ENCODE results near the gene STRN3.

The STRN3 gene

GRCh38 chr14:30896435-30896834 lies 129.7 kb downstream of the STRN3 start:
- no peaks in the 10 kb centered on the region for H3K27me3 ChIP-seq (ENCODE audit: control insufficient read depth, insufficient read depth, low read length)
- H3K36me3 ChIP-seq (ENCODE audit: control insufficient read depth, insufficient read depth, low read length): no peaks in the 10 kb centered on the region
- no peak overlapping the region for H2AFZ ChIP-seq
- TF ChIP-seq CTCF (IDR thresholded peaks at IDR 0.05): no peak
- no peaks in the 10 kb centered on the region for H3K9me3 ChIP-seq (ENCODE audit: control insufficient read depth, low read length)
- H3K4me1 ChIP-seq: no peaks in the 10 kb centered on the region
- H3K4me2 ChIP-seq (ENCODE audit: low read length): no peak overlapping the region
- no peak overlapping the region for H3K9ac ChIP-seq
- no peaks in the 10 kb centered on the region for H3K79me2 ChIP-seq
- no peak overlapping the region for H3K27ac ChIP-seq
- no peak overlapping the region for H3K4me3 ChIP-seq (ENCODE audit: low read depth, low read length)

GRCh38 chr14:30894923-30895515 lies 131.2 kb downstream of the STRN3 start:
- Histone ChIP-seq H3K9me3 (ENCODE audit: control insufficient read depth, low read length) (no peaks in the 10 kb centered on the region), H2AFZ (no peak overlapping the region), H3K27ac (no peak overlapping the region), H3K4me1 (no peaks in the 10 kb centered on the region), H3K36me3 (ENCODE audit: control insufficient read depth, insufficient read depth, low read length) (no peaks in the 10 kb centered on the region), H3K9ac (no peak overlapping the region), H3K4me2 (ENCODE audit: low read length) (no peak overlapping the region), H3K79me2 (no peaks in the 10 kb centered on the region), H3K4me3 (ENCODE audit: low read depth, low read length) (no peak overlapping the region), H3K27me3 (ENCODE audit: control insufficient read depth, insufficient read depth, low read length) (no peaks in the 10 kb centered on the region)
- TF ChIP-seq CTCF (IDR thresholded peaks at IDR 0.05): no peak

- Histone ChIP-seq H3K36me3 (ENCODE audit: control insufficient read depth, insufficient read depth, low read length) (no peaks in the 10 kb centered on the region), H3K27me3 (ENCODE audit: control insufficient read depth, insufficient read depth, low read length) (no peaks in the 10 kb centered on the region), H2AFZ (no peak overlapping the region), H3K27ac (no peak overlapping the region), H3K4me1 (no peaks in the 10 kb centered on the region), H3K4me3 (ENCODE audit: low read depth, low read length) (no peak overlapping the region), H3K4me2 (ENCODE audit: low read length) (no peak overlapping the region), H3K79me2 (no peaks in the 10 kb centered on the region), H3K9ac (no peak overlapping the region), H3K9me3 (ENCODE audit: control insufficient read depth, low read length) (no peaks in the 10 kb centered on the region)
- no peak for TF ChIP-seq CTCF (IDR thresholded peaks at IDR 0.05)
Observed at GRCh38 chr14:30893819-30894218, 132.4 kb downstream of the STRN3 start.

GRCh38 chr14:30889244-30889594 lies 137.0 kb downstream of the STRN3 start:
- no peak overlapping the region for H3K9ac ChIP-seq
- H3K27ac ChIP-seq: no peak overlapping the region
- no peaks in the 10 kb centered on the region for H3K36me3 ChIP-seq (ENCODE audit: control insufficient read depth, insufficient read depth, low read length)
- no peaks in the 10 kb centered on the region for H3K4me1 ChIP-seq
- H3K79me2 ChIP-seq: no peaks in the 10 kb centered on the region
- no peak overlapping the region for H3K4me2 ChIP-seq (ENCODE audit: low read length)
- no peak overlapping the region for H2AFZ ChIP-seq
- TF ChIP-seq CTCF (IDR thresholded peaks at IDR 0.05): no peak
- H3K27me3 ChIP-seq (ENCODE audit: control insufficient read depth, insufficient read depth, low read length): no peaks in the 10 kb centered on the region
- H3K4me3 ChIP-seq (ENCODE audit: low read depth, low read length): no peak overlapping the region
- H3K9me3 ChIP-seq (ENCODE audit: control insufficient read depth, low read length): no peaks in the 10 kb centered on the region

- Histone ChIP-seq H3K27ac (no peak overlapping the region), H3K27me3 (ENCODE audit: control insufficient read depth, insufficient read depth, low read length) (no peaks in the 10 kb centered on the region), H3K9ac (no peak overlapping the region), H3K4me3 (ENCODE audit: low read depth, low read length) (no peak overlapping the region), H3K4me2 (ENCODE audit: low read length) (no peak overlapping the region), H3K79me2 (no peaks in the 10 kb centered on the region), H3K36me3 (ENCODE audit: control insufficient read depth, insufficient read depth, low read length) (no peaks in the 10 kb centered on the region), H3K9me3 (ENCODE audit: control insufficient read depth, low read length) (no peaks in the 10 kb centered on the region), H3K4me1 (no peaks in the 10 kb centered on the region), H2AFZ (no peak overlapping the region)
- TF ChIP-seq CTCF (IDR thresholded peaks at IDR 0.05): no peak
Observed at GRCh38 chr14:30888480-30889243, 137.5 kb downstream of the STRN3 start.
